PC-9 (cell line): ENCODE measurements around the gene ZNF609.
"Not testable (repeated sequence)": the region's sequence is repeated elsewhere in the genome, so short reads cannot be mapped to it uniquely, and the experiment has no call there.

Experiments
- EZH2 ChIP-seq: fragments of 200-600 bp; sonication (generic); IDR thresholded peaks from 2 replicates; pipeline ENCODE4 v1.8.0; 2017; ENCODE audit warnings: antibody characterized with exemption, low read depth
- TF ChIP-seq, protein P1 (sequence below): fragments of 200-600 bp; sonication (generic); conservative IDR thresholded peaks from 2 replicates; pipeline ENCODE4 v1.6.1; 2017; ENCODE audit warnings: mixed run types, antibody characterized with exemption, mild to moderate bottlenecking, moderate library complexity

- TF ChIP-seq, protein P1, sequence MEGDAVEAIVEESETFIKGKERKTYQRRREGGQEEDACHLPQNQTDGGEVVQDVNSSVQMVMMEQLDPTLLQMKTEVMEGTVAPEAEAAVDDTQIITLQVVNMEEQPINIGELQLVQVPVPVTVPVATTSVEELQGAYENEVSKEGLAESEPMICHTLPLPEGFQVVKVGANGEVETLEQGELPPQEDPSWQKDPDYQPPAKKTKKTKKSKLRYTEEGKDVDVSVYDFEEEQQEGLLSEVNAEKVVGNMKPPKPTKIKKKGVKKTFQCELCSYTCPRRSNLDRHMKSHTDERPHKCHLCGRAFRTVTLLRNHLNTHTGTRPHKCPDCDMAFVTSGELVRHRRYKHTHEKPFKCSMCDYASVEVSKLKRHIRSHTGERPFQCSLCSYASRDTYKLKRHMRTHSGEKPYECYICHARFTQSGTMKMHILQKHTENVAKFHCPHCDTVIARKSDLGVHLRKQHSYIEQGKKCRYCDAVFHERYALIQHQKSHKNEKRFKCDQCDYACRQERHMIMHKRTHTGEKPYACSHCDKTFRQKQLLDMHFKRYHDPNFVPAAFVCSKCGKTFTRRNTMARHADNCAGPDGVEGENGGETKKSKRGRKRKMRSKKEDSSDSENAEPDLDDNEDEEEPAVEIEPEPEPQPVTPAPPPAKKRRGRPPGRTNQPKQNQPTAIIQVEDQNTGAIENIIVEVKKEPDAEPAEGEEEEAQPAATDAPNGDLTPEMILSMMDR: not testable (repeated sequence)
- TF ChIP-seq EZH2: not testable (repeated sequence)
Measured at GRCh38 chr15:64644811-64645210, 184.4 kb downstream of the ZNF609 start.
